ENCODE results near the gene MBD3L1. TPM values are rescaled to one million over a fixed set of nuclear protein-coding genes. Genes with fewer than 3 reads are reported as not detected.

MBD3L1 gene
- total and polyA plus RNA-seq, 2 donors (not counting 1 experiment from before 2014, with no cell fraction given), result not detected

DNA sequence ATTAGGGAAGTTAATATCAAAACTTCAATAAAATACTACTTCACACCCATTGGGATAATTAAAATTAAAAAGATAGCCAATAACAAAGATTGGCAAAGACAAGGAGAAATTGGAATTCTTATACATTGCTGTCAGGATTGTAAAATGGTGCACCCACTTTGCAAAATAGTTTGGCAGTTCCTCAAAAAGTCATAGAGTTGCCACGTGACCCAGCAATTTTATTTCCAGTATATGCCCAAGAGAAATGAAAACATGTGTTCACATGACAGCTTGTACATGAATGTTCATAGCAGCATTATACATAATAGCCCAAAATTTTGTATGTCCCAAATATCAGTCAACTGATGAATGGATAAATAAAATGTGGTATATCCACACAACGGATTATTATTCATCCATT, 3.3 kb downstream of the MBD3L1 start:
- no peak overlapping the region for H2AFZ ChIP-seq (ENCODE audit: insufficient read depth, low read depth, low read length, poor library complexity, severe bottlenecking)
- no peak overlapping the region for H3K27ac ChIP-seq (ENCODE audit: low read length in 2 of 2)
- Mint-ChIP-seq H3K27me3 (peaks cover 12% of the 10 kb centered on the region), H3K9me3 (ENCODE audit: insufficient read depth) (peaks cover 3% of the 10 kb centered on the region), H3K27ac (no peak overlapping the region), H3K4me3 (no peak overlapping the region), H3K4me1 (peaks cover 15% of the 10 kb centered on the region)
- no peaks in the 10 kb centered on the region for H4K20me1 ChIP-seq (ENCODE audit: control insufficient read depth, insufficient read depth, low read length, poor library complexity, severe bottlenecking)
- no peak overlapping the region for H3K4me2 ChIP-seq (replicated peaks; ENCODE audit: low read depth, low read length, poor library complexity, severe bottlenecking)
- TF ChIP-seq EZH2 (IDR thresholded peaks at IDR 0.05; ENCODE audit: borderline replicate concordance, insufficient read depth, low read depth, low read length, poor library complexity, severe bottlenecking), result no peak
- TF ChIP-seq, protein P1, sequence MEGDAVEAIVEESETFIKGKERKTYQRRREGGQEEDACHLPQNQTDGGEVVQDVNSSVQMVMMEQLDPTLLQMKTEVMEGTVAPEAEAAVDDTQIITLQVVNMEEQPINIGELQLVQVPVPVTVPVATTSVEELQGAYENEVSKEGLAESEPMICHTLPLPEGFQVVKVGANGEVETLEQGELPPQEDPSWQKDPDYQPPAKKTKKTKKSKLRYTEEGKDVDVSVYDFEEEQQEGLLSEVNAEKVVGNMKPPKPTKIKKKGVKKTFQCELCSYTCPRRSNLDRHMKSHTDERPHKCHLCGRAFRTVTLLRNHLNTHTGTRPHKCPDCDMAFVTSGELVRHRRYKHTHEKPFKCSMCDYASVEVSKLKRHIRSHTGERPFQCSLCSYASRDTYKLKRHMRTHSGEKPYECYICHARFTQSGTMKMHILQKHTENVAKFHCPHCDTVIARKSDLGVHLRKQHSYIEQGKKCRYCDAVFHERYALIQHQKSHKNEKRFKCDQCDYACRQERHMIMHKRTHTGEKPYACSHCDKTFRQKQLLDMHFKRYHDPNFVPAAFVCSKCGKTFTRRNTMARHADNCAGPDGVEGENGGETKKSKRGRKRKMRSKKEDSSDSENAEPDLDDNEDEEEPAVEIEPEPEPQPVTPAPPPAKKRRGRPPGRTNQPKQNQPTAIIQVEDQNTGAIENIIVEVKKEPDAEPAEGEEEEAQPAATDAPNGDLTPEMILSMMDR (IDR thresholded peaks at IDR 0.05), result no peak
- ATAC-seq (ENCODE audit: low read depth) (no peak), DNase-seq (no peak)
- H3K4me3 ChIP-seq (ENCODE audit: control extremely low read depth in 1 of 5, extremely low read depth in 1 of 5, insufficient read depth in 1 of 5, low read depth in 2 of 5, low read length in 4 of 5), result no peak overlapping the region
- H3K36me3 ChIP-seq (replicated peaks in 1 of 2; ENCODE audit: control extremely low read depth in 1 of 2, control insufficient read depth in 1 of 2, extremely low read depth in 1 of 2, insufficient read depth in 2 of 2, low read length in 1 of 2), result no peaks in the 10 kb centered on the region
- POLR2A ChIA-PET, result no interaction called here
- no peak overlapping the region for H3K9ac ChIP-seq (ENCODE audit: low read length)
- intact Hi-C loops (cut with micrococcal nuclease), result no loop called here
- H3K27me3 ChIP-seq (replicated peaks in 1 of 4; ENCODE audit: control extremely low read depth in 1 of 4, control insufficient read depth in 3 of 4, insufficient read depth in 4 of 4, low read length in 3 of 4), result peaks cover 0 to 3% (median 0%) of the 10 kb centered on the region in 4 experiments
- no CpG with 5 or more reads among the region's 2 CpGs for WGBS (ENCODE audit: insufficient coverage)
- no peaks in the 10 kb centered on the region for H3K79me2 ChIP-seq (ENCODE audit: control insufficient read depth, insufficient read depth, low read length)
- peaks cover 0 to 13% (median 1%) of the 10 kb centered on the region in 3 donors for H3K9me3 ChIP-seq (ENCODE audit: control extremely low read depth in 1 of 3, control insufficient read depth in 2 of 3, insufficient read depth in 1 of 3, low read length in 2 of 3)
- CTCF ChIA-PET, result no interaction called here
- H3K4me1 ChIP-seq (ENCODE audit: control insufficient read depth in 2 of 2, insufficient read depth in 2 of 2, low read length in 2 of 2), result peaks cover 7 to 16% of the 10 kb centered on the region in 2 donors

DNA sequence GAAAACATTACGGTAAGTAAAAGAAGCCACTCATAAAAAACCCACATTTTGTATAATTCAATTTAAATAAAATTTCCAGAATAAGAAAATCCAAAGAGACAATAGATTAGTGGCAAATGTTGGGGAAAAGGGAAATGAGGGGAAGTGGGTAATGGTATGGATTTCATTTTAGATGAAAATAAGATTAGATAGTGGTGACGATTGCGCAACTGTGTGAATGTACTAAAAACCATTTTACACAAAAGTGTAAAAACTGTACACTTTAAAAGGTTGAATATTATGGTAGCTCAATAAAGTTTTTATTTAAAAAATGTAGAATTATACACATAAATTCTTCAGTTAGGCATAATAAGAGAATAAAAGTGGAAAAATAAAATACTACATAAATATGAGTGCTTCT, 3.7 kb downstream of the MBD3L1 start:
- H3K4me3 ChIP-seq (ENCODE audit: control extremely low read depth in 1 of 5, extremely low read depth in 1 of 5, insufficient read depth in 1 of 5, low read depth in 2 of 5, low read length in 4 of 5), result no peak overlapping the region
- no peak overlapping the region for H2AFZ ChIP-seq (ENCODE audit: insufficient read depth, low read depth, low read length, poor library complexity, severe bottlenecking)
- ATAC-seq (ENCODE audit: low read depth), result no peak
- intact Hi-C loops (cut with micrococcal nuclease), result no loop called here
- H4K20me1 ChIP-seq (ENCODE audit: control insufficient read depth, insufficient read depth, low read length, poor library complexity, severe bottlenecking), result no peaks in the 10 kb centered on the region
- H3K9ac ChIP-seq (ENCODE audit: low read length), result no peak overlapping the region
- POLR2A ChIA-PET, result no interaction called here
- H3K9me3 ChIP-seq (ENCODE audit: control extremely low read depth in 1 of 3, control insufficient read depth in 2 of 3, insufficient read depth in 1 of 3, low read length in 2 of 3), result peaks cover 0 to 13% (median 1%) of the 10 kb centered on the region in 3 donors
- Mint-ChIP-seq H3K9me3 (ENCODE audit: insufficient read depth) (peaks cover 3% of the 10 kb centered on the region), H3K27me3 (peaks cover 16% of the 10 kb centered on the region), H3K4me3 (no peak overlapping the region), H3K27ac (no peak overlapping the region), H3K4me1 (peaks cover 15% of the 10 kb centered on the region)
- no peak for DNase-seq
- no peak overlapping the region for H3K27ac ChIP-seq (ENCODE audit: low read length in 2 of 2)
- TF ChIP-seq, protein P1 (IDR thresholded peaks at IDR 0.05), result no peak
- TF ChIP-seq EZH2 (IDR thresholded peaks at IDR 0.05; ENCODE audit: borderline replicate concordance, insufficient read depth, low read depth, low read length, poor library complexity, severe bottlenecking), result no peak
- WGBS (ENCODE audit: insufficient coverage), result no CpG with 5 or more reads among the region's 3 CpGs
- H3K4me2 ChIP-seq (replicated peaks; ENCODE audit: low read depth, low read length, poor library complexity, severe bottlenecking), result no peak overlapping the region
- peaks cover 7 to 16% of the 10 kb centered on the region in 2 donors for H3K4me1 ChIP-seq (ENCODE audit: control insufficient read depth in 2 of 2, insufficient read depth in 2 of 2, low read length in 2 of 2)
- CTCF ChIA-PET, result no interaction called here
- H3K27me3 ChIP-seq (replicated peaks in 1 of 4; ENCODE audit: control extremely low read depth in 1 of 4, control insufficient read depth in 3 of 4, insufficient read depth in 4 of 4, low read length in 3 of 4), result peaks cover 0 to 3% (median 0%) of the 10 kb centered on the region in 4 experiments
- H3K79me2 ChIP-seq (ENCODE audit: control insufficient read depth, insufficient read depth, low read length), result no peaks in the 10 kb centered on the region
- no peaks in the 10 kb centered on the region for H3K36me3 ChIP-seq (replicated peaks in 1 of 2; ENCODE audit: control extremely low read depth in 1 of 2, control insufficient read depth in 1 of 2, extremely low read depth in 1 of 2, insufficient read depth in 2 of 2, low read length in 1 of 2)

Data from B cell (primary cell).